Liver (tissue), 9 donors: ENCODE results near the gene TBC1D12. TPM values are rescaled to one million over a fixed set of nuclear protein-coding genes. Genes with fewer than 3 reads are reported as not detected.

ENCODE experiments used
- DNase-seq: peaks from one replicate; pipeline ENCODE4 v3.0.0-alpha.2; 2017; ENCODE audit warnings: low spot score
- H3K27ac ChIP-seq, 2 donors: one replicate each; pipeline ENCODE4 v1.7.0; 2013; ENCODE audit warnings: inconsistent platforms in 2 of 2, low read length in 2 of 2, control low read depth in 1 of 2, low read depth in 1 of 2, mild to moderate bottlenecking in 1 of 2
- H3K27me3 ChIP-seq, 4 donors: one replicate each; pipeline versions ENCODE4 v1.6.1 to v1.7.0; 2013; ENCODE audit warnings: low read length in 3 of 4, inconsistent platforms in 1 of 4, mild to moderate bottlenecking in 1 of 4, moderate library complexity in 1 of 4; ENCODE audit not compliant: control insufficient read depth in 4 of 4, insufficient read depth in 4 of 4
- H3K36me3 ChIP-seq, 4 donors: one replicate each; pipeline versions ENCODE4 v1.6.1 to v1.7.0; 2013; ENCODE audit warnings: low read length in 3 of 4, mild to moderate bottlenecking in 3 of 4, low read depth in 1 of 4, moderate library complexity in 1 of 4; ENCODE audit not compliant: control insufficient read depth in 4 of 4, insufficient read depth in 3 of 4
- H3K4me1 ChIP-seq, 4 donors: one replicate each; pipeline versions ENCODE4 v1.6.1 to v1.7.0; 2013; ENCODE audit warnings: low read length in 3 of 4, mild to moderate bottlenecking in 3 of 4, moderate library complexity in 1 of 4; ENCODE audit not compliant: control insufficient read depth in 4 of 4, insufficient read depth in 4 of 4
- H3K4me3 ChIP-seq, 3 donors: one replicate each; pipeline versions ENCODE4 v1.6.1 to v1.7.0; 2013; ENCODE audit warnings: low read length in 3 of 3, control low read depth in 1 of 3, low read depth in 1 of 3, mild to moderate bottlenecking in 1 of 3
- H3K9ac ChIP-seq, 2 donors: one replicate each; pipeline ENCODE4 v1.7.0; 2013; ENCODE audit warnings: low read length in 2 of 2, mild to moderate bottlenecking in 2 of 2, moderate library complexity in 2 of 2, control low read depth in 1 of 2, low read depth in 1 of 2
- H3K9me3 ChIP-seq, 4 donors: one replicate each; pipeline versions ENCODE4 v1.6.1 to v1.7.0; 2013; ENCODE audit warnings: low read length in 3 of 4; ENCODE audit not compliant: control insufficient read depth in 4 of 4
- ATF3 ChIP-seq: IDR thresholded peaks from 2 replicates; pipeline ENCODE4 v1.6.1; 2016; ENCODE audit warnings: antibody characterized with exemption
- EGR1 ChIP-seq, 2 donors: IDR thresholded peaks; 2 replicates each; pipeline ENCODE4 v1.6.1; 2016 to 2018; ENCODE audit warnings: antibody characterized with exemption in 2 of 2, low read depth in 2 of 2
- FOXA1 ChIP-seq: IDR thresholded peaks from 2 replicates; pipeline ENCODE4 v1.6.1; 2016; ENCODE audit warnings: antibody characterized with exemption
- FOXA2 ChIP-seq: IDR thresholded peaks from 2 replicates; pipeline ENCODE4 v1.6.1; 2016; ENCODE audit warnings: antibody characterized with exemption
- GABPA ChIP-seq, 2 donors: IDR thresholded peaks in 1 of 2; conservative IDR thresholded peaks in 1 of 2; 2 replicates each; pipeline ENCODE4 v1.6.1; 2016; ENCODE audit warnings: antibody characterized with exemption in 2 of 2, mild to moderate bottlenecking in 1 of 2, moderate library complexity in 1 of 2
- HNF4A ChIP-seq, 2 donors: conservative IDR thresholded peaks; 2 replicates each; pipeline ENCODE4 v1.6.1; 2016; ENCODE audit warnings: antibody characterized with exemption in 2 of 2, mild to moderate bottlenecking in 2 of 2
- HNF4G ChIP-seq: IDR thresholded peaks from 2 replicates; pipeline ENCODE4 v1.6.1; 2016; ENCODE audit warnings: antibody characterized with exemption
- JUND ChIP-seq, 2 donors: IDR thresholded peaks; 2 replicates each; pipeline ENCODE4 v1.6.1; 2016; ENCODE audit warnings: antibody characterized with exemption in 2 of 2
- MAX ChIP-seq: IDR thresholded peaks from 2 replicates; pipeline ENCODE4 v1.6.1; 2016; ENCODE audit warnings: antibody characterized with exemption
- NR2F2 ChIP-seq: IDR thresholded peaks from 2 replicates; pipeline ENCODE4 v1.6.1; 2016; ENCODE audit warnings: antibody characterized with exemption
- RAD21 ChIP-seq, 2 donors: IDR thresholded peaks; 2 replicates each; pipeline ENCODE4 v1.6.1; 2016; ENCODE audit warnings: antibody characterized with exemption in 2 of 2, mild to moderate bottlenecking in 2 of 2
- REST ChIP-seq: IDR thresholded peaks from 2 replicates; pipeline ENCODE4 v1.6.1; 2016; ENCODE audit warnings: antibody characterized with exemption, mild to moderate bottlenecking
- RXRA ChIP-seq, 2 donors: IDR thresholded peaks; 2 replicates each; pipeline ENCODE4 v1.6.1; 2017 to 2018; ENCODE audit warnings: antibody characterized with exemption in 2 of 2, mild to moderate bottlenecking in 1 of 2
- SP1 ChIP-seq: IDR thresholded peaks from 2 replicates; pipeline ENCODE4 v1.6.1; 2018; ENCODE audit warnings: antibody characterized with exemption, mild to moderate bottlenecking
- TAF1 ChIP-seq: conservative IDR thresholded peaks from 2 replicates; pipeline ENCODE4 v1.6.1; 2016; ENCODE audit warnings: antibody characterized with exemption, mild to moderate bottlenecking
- YY1 ChIP-seq: IDR thresholded peaks from 2 replicates; pipeline ENCODE4 v1.6.1; 2016; ENCODE audit warnings: antibody characterized with exemption, mild to moderate bottlenecking
- ZBTB33 ChIP-seq: IDR thresholded peaks from 2 replicates; pipeline ENCODE4 v1.6.1; 2016; ENCODE audit warnings: antibody characterized with exemption
- polyA plus RNA-seq, 2 donors: library from polyadenylated mRNA; stranded (reverse) in 1 of 2; unstranded in 1 of 2; fragments of 200-250 nt in 1 of 2; fragments of >200 nt in 1 of 2; fragmentation: Nextera tagmentation in 1 of 2; extraction: Ambion mirVana in 1 of 2; gene quantifications; one replicate each; pipeline versions ENCODE4 v1.2.1 to v1.2.3, GENCODE V29; 2013 to 2015
- total RNA-seq, 2 donors: library from RNA; depleted of rRNA; stranded (reverse); fragments of >200 nt; gene quantifications; one replicate each; pipeline ENCODE4 v1.2.3, GENCODE V29; 2014
- TF ChIP-seq, protein P1 (sequence below): fragments of 150-350 bp; IDR thresholded peaks from 2 replicates; pipeline ENCODE4 v1.5.1; 2017; ENCODE audit warnings: improper control_type of control experiment, low read depth, low read length; ENCODE audit not compliant: missing input control
- donor health status: healthy.
- donor health status: healthy.
- donor health status: healthy.
- donor health status: healthy.
- donor health status: healthy.

Gene TBC1D12
- total and polyA plus RNA-seq, 4 donors: 2.6 to 7.5 (median 5.0) TPM

DNA sequence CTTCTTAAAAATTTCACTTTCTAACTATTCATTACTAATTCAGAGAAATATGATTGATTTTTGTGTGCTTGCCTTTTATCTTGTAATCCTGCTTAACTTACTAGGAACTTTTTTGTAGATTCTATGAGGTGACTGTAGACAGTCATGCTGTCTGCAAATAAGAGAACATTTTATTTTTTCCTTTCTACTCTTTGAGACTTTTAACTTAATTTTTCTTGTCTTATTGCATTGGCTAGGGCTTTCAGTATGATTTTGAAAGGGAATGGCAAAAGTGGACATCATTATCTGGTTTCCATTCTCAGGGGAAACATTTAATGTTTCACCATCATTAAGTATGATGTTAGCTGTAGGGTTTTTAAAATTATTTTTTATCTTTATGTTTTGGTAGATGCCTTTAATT lies 23.6 kb downstream of the TBC1D12 start:
- Histone ChIP-seq H3K9me3 (peaks cover 2 to 8% (median 3%) of the 10 kb centered on the region in 4 donors), H3K27ac (no peak overlapping the region), H3K4me3 (no peak overlapping the region), H3K27me3 (no peaks in the 10 kb centered on the region), H3K9ac (no peak overlapping the region), H3K4me1 (no peaks in the 10 kb centered on the region), H3K36me3 (no peaks in the 10 kb centered on the region)
- no peak for DNase-seq
- TF ChIP-seq FOXA2: no peak
- TF ChIP-seq FOXA1: no peak
- no peak for TF ChIP-seq ATF3
- TF ChIP-seq YY1: no peak
- no peak for TF ChIP-seq HNF4A (conservative IDR thresholded peaks at IDR 0.05)
- TF ChIP-seq RAD21 (IDR thresholded peaks at IDR 0.05): no peak
- TF ChIP-seq HNF4G: no peak
- no peak for TF ChIP-seq GABPA (IDR thresholded peaks at IDR 0.05 in 1 of 2, conservative IDR thresholded peaks at IDR 0.05 in 1 of 2)
- no peak for TF ChIP-seq JUND (IDR thresholded peaks at IDR 0.05)
- no peak for TF ChIP-seq NR2F2
- TF ChIP-seq, protein P1, sequence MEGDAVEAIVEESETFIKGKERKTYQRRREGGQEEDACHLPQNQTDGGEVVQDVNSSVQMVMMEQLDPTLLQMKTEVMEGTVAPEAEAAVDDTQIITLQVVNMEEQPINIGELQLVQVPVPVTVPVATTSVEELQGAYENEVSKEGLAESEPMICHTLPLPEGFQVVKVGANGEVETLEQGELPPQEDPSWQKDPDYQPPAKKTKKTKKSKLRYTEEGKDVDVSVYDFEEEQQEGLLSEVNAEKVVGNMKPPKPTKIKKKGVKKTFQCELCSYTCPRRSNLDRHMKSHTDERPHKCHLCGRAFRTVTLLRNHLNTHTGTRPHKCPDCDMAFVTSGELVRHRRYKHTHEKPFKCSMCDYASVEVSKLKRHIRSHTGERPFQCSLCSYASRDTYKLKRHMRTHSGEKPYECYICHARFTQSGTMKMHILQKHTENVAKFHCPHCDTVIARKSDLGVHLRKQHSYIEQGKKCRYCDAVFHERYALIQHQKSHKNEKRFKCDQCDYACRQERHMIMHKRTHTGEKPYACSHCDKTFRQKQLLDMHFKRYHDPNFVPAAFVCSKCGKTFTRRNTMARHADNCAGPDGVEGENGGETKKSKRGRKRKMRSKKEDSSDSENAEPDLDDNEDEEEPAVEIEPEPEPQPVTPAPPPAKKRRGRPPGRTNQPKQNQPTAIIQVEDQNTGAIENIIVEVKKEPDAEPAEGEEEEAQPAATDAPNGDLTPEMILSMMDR: no peak
- no peak for TF ChIP-seq ZBTB33
- TF ChIP-seq EGR1 (IDR thresholded peaks at IDR 0.05; ENCODE audit: low read depth in 2 of 2): no peak
- no peak for TF ChIP-seq MAX
- TF ChIP-seq REST: no peak
- no peak for TF ChIP-seq TAF1
- no peak for TF ChIP-seq RXRA (IDR thresholded peaks at IDR 0.05)
- TF ChIP-seq SP1: no peak
